GM12892 (cell line): ENCODE measurements around the gene ABR.
A peak's percentile ranks its signal among the peaks of the same experiment; 100 is the strongest.
"Not testable (repeated sequence)": the region's sequence is repeated elsewhere in the genome, so short reads cannot be mapped to it uniquely, and the experiment has no call there.

Experiments used
- DNase-seq: peaks from one replicate; pipeline ENCODE4 v3.0.0; 2011; ENCODE audit not compliant: insufficient read length
- FAIRE-seq: peaks from 2 replicates; lab custom pipeline; 2011; peaks lifted over from hg19 to GRCh38; lab: Jason Lieb, UNC
- POLR2A ChIP-seq: IDR thresholded peaks from 2 replicates; pipeline ENCODE4 v1.6.1; 2011; ENCODE audit warnings: low read depth, low read length, control low read depth
- POLR2AphosphoS5 ChIP-seq: IDR thresholded peaks from 2 replicates; pipeline ENCODE4 v1.6.1; 2011; ENCODE audit warnings: low read depth, low read length, control low read depth
- TAF1 ChIP-seq: IDR thresholded peaks from 2 replicates; pipeline ENCODE4 v1.6.1; 2011; ENCODE audit warnings: low read depth, mild to moderate bottlenecking, control low read depth, low read length, borderline replicate concordance

The ABR gene

DNA sequence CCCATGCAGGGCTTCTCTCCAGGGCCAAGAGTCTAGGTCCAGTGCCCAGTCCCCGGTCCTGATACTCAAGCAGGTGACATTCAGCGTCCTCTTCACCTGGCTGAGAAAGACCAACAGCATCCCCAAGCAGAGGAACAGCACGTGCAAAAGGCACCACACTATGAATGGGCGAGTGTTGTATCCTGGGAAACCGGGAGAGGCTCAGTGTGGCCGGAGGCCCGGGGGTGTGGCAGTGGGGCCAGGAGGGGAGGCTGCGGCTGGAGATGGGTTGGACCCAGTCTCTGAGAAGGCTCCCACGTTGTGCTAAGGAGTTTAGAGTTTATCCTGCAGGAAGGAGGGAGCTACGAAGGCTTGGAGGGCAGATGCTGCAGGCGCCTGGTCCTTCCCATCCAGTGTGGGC, 13.5 kb downstream of the ABR start:
- FAIRE-seq (no peak), DNase-seq (no peak)
- TF ChIP-seq POLR2AphosphoS5, result no peak
- no peak for TF ChIP-seq TAF1
- no peak for TF ChIP-seq POLR2A

DNA sequence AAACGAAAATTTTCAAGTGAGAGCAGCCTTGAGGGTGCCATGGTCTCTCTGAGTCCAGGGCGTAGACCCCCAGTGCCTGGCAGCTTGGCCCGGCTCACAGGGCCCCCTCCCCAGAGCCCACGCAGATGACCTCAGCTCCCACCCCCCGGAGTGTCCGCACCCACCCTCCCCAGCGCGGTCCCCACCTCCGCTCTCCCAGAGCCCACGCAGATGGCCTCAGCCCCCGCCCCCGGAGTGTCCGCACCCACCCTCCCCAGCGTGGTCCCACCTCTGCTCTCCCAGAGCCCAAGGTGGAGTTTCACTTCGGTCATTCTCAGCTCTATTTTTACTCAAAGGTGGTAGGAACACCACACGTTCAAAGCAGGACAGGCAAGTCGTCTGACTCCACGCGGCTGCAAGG, 13.9 kb downstream of the ABR start:
- TF ChIP-seq POLR2A (no peak), POLR2AphosphoS5 (no peak), TAF1 (no peak)
- FAIRE-seq, result no peak
- DNase-seq, result no peak

DNA sequence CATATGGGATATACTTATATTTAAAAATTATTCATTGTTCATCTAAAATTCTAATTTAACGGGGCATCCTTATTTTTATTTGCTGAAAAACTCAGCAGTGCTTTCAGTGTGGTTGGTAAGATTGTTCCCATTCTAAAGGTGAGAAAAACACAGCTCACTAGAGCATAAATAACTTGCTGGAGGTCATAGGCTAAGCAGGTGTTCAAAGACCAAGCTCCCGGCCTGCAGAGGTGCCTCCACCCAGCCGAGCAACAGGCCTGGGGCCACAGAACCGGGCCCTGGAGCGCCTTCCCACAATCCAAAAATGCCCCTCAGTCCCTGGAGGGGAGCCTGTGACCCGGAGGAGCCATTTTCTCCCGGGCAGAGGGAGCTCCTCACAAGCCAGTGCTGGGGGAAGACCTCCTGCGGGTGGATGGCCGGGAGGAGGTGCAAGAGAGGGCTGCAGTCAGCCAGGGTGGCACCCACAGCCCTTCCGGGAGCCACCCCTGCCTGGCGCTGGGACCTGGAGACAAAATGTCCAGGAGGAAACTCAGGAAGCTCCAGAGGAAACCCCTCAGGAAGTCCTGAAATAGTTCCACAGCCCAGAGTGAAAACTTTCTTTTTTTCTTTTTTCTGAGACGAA, 14.7 kb downstream of the ABR start:
- FAIRE-seq, result no peak
- TF ChIP-seq TAF1 (no peak), POLR2A (no peak), POLR2AphosphoS5 (no peak)
- DNase-seq, result no peak

DNA sequence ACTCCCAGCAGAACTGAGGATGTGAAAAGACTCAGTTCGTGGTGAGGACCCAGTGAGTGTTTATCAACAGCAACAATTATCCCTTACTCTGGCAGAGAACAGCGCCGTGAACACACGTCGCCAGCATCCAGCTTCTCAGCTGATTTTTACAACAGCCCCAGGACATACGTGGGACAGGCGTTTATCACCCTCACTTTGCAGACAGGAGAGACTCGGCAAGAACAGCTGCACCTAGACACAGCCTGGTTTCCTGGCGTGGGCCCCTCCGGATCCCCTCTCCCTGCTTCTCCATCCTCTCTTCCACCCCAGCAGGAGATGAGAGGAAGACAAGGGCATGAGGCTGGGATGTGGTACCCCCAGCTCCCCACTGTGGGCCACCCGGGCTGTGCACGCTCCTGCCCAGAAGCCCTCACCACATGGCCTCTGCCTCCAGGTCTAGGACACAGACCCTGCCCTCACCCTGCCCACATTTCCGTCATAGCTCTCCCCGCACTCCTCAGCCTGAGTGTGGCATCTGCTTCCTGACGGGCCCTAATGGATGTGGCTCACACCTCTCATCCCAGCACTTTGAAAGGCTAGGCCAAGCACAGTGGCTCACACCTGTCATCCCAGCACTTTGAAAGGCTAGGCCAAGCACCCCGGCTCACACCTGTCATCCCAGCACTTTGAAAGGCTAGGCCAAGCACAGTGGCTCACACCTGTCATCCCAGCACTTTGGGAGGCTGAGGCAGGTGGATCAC, 17.5 kb downstream of the ABR start:
- TF ChIP-seq POLR2A (no peak), POLR2AphosphoS5 (no peak), TAF1 (no peak)
- FAIRE-seq (no peak), DNase-seq (no peak)

DNA sequence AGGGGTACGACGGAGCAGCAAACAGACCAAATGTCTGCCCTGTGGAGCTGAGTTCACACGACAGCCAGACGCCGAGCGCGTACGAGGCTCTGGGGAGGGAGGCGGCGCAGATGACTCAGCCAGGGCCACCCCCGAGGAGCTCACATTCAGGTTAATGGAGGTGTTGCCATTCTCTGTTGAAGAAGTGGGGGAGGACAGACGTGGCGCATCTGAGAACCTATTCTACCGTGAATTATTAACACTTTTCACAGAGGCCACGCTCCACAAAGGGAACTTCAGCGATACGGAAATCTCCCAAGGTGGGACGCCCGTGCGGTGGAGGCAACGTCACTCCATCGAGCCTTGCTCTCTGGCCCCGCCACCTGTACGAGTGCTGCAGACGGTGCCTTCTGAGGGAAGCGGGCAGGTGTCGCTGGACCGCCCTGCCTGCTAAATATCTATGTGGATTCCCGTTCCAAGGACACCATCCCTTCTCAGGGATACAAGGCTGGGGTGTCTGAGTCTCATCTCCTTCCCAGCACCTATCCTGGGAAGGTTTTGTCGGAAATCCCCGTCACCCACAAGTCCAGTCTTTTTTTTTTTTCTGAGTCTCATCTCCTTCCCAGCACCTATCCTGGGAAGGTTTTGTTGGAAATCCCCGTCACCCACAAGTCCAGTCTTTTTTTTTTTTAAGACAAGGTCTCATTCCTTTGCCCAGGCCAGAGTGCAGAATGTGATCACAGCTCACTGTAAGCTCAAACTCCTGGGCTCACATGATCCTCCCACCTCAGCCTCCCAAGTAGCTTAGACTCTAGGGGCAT, 19.0 kb downstream of the ABR start:
- TF ChIP-seq POLR2A, result no peak
- TF ChIP-seq POLR2AphosphoS5, result no peak
- no peak for TF ChIP-seq TAF1
- DNase-seq (no peak), FAIRE-seq (no peak)

DNA sequence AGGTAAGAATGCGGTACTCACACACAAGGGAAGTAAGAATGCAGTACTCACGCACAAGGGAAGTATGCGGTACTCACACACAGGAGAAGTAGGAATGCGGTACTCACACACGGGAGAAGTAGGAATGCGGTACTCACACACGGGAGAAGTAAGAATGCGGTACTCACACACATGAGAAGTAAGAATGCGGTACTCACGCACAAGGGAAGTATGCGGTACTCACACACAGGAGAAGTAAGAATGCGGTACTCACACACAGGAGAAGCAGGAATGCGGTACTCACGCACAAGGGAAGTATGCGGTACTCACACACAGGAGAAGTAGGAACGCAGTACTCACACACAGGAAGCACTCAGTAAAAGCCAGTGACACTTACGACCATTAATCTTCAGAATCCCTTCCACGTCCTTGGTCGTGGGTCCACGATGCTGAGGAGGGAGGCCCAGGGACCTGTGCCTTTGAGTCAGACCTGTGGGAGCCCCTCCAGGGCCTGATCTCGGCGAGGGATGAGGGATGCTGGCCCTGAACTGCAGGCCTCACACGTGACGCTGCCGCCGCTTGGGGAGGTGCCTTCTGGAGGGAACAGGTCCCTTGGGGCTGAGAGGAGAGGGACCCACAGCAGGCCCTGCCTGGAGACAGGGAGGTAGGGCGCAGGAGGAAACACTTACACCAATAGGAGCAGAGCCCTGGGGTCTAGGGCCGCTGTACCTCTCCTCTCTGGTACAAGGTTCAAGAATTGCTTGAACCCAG, 20.2 kb downstream of the ABR start:
- no peak for TF ChIP-seq POLR2A
- TF ChIP-seq POLR2AphosphoS5, result no peak
- no peak for TF ChIP-seq TAF1
- FAIRE-seq (peak; percentile 36), DNase-seq (no peak)

DNA sequence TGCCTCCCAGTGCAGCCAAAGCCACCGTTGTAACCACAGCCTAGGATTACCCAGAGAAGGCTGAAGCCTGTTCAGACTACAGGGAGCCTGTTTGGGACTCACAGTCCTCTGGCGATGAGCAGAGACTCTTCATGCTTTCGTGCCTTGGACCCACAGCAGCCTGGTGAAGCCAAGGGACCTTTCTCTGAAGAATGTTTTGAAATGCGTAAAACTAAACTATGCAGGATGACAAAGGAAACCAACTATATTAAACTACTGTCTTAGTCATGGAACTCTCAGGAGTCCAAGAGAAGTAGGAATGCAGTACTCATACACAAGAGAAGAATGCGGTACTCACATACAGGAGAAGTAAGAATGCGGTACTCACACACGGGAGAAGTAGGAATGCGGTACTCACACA, 20.9 kb downstream of the ABR start:
- TF ChIP-seq TAF1 (no peak), POLR2A (no peak), POLR2AphosphoS5 (no peak)
- FAIRE-seq (no peak), DNase-seq (no peak)

DNA sequence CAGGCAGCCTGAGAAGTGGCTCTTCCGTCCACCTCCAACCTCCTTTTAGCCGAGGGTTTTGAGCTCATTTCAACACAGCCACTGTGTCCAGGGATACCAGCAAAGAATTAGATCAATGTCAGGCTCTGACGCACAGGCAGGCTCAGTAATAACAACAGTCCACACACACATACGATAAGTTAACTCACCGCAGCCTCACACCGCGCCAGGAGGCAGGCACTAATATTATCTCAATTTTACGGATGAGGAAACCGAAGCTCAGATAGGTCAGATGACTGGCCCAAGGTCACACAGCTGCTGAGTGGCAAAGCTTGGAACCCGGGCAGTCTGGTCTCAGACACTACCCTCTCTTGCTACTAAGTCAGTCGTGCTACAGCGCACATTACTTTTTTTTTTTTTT, 22.9 kb downstream of the ABR start:
- FAIRE-seq (no peak), DNase-seq (no peak)

DNA sequence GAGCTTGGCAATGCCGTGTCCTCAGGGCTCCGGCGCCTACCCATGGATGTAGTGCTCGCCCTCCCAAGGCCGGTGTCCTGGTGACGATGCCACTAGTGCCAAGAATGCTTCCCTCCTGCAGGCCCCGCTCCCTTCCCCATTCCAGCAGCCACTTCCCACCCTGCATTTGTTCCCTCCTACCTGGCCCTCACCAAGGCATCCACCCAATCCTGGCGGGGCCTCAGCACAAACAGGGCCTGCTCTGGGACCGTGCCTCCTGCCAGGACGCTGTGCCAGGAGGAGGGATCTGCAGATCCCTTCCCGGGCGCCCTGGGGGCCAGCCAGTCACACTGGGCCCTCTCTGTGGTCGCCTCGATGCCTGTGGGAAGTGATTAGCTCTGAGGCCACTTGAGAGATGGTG, 25.1 kb downstream of the ABR start:
- no peak for DNase-seq
- TF ChIP-seq POLR2AphosphoS5 (no peak), TAF1 (no peak), POLR2A (no peak)
- no peak for FAIRE-seq

More for the DNA sequence above, 22.9 kb downstream of the ABR start:
- TF ChIP-seq POLR2AphosphoS5, result no peak
- no peak for TF ChIP-seq TAF1
- TF ChIP-seq POLR2A, result no peak

DNA sequence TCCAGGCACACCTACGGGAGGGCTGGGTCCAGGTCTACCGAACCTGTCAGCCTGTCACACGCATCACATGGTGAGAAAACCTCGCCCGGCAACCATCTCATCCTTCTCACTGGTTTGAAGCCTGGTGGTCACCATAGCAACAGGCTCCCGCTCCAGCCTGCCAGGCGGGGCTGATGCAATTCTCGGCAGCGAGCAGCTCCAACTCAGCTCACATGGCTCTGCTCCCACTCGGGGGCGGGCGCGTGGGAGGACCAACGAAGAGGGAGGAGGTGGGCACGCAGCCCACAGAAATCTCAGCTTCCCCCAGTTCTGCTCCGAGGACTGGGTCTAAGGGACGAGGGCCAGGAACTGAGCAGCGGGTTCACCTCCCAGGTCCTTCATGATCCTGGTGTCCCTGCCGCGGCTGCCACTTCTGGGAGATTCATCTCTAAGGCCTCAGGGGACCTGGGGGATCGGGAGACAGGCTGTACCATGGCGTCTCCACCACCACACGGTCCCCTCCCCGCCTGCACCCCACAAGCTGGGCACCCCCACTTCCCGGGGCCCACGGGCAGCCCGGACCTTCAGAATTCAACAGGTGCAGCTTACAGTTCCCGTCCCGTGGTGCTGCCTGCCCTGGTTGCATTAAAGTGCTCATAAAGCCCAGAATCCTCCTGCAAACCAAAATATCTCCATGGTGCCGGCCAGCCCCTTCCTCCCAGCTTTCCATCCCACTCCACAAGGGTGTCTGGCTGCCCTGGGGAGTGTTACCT, 25.8 kb downstream of the ABR start:
- FAIRE-seq, result no peak
- DNase-seq, result no peak
- TF ChIP-seq POLR2AphosphoS5 (no peak), TAF1 (no peak), POLR2A (no peak)

DNA sequence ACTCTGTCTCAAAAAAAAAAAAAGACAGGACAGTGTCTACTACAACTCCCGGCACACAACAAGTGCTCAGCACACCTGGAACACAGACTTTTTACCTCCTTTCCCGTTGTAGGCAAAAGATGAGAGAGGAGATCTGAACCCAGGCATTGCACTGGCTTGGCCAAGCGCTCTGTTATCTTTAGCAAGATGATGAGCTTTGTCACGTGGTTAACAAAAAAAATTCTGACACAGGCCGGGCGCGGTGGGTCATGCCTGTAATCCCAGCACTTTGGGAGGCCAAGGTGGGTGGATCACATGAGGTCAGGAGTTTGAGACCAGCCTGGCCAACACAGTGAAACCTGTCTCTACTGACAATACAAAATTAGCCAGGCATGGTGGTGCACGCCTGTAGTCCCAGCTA, 27.2 kb downstream of the ABR start:
- FAIRE-seq, DNase-seq: not testable (repeated sequence)
